Ovary (tissue), 9 donors: ENCODE data around the gene TGM2. TPM values are rescaled to one million over a fixed set of nuclear protein-coding genes. Genes with fewer than 3 reads are reported as not detected.

Source experiments
- DNase-seq, 5 donors: peaks; one replicate each; pipeline ENCODE4 v3.0.0-alpha.2; 2019 to 2020
- H3K27ac ChIP-seq, 2 donors: fragments of 200-600 bp; one replicate each; pipeline versions ENCODE4 v1.5.1 to v1.8.0; 2019 to 2022
- H3K27me3 ChIP-seq: fragments of 200-600 bp; one replicate; pipeline ENCODE4 v1.8.0; 2022
- H3K36me3 ChIP-seq: fragments of 200-600 bp; sonication (generic); one replicate; pipeline ENCODE4 v1.5.1; 2019
- H3K4me1 ChIP-seq: one replicate; pipeline ENCODE4 v1.8.1; 2013; ENCODE audit warnings: mild to moderate bottlenecking, moderate library complexity; ENCODE audit not compliant: insufficient read depth
- H3K4me3 ChIP-seq: fragments of 200-600 bp; sonication (generic); one replicate; pipeline ENCODE4 v1.5.1; 2017
- H3K9me3 ChIP-seq, 2 donors: fragments of 200-600 bp in 1 of 2; sonication (generic) in 1 of 2; one replicate each; pipeline versions ENCODE4 v1.5.1 to v1.8.1; 2013 to 2019; ENCODE audit warnings: mild to moderate bottlenecking in 1 of 2, moderate library complexity in 1 of 2
- CTCF ChIP-seq, 3 donors: fragments of 450-650 bp in 2 of 3; fragments of 200-600 bp in 1 of 3; IDR thresholded peaks; one replicate each; pipeline versions ENCODE4 v1.5.1 to v1.8.0; 2016 to 2022; ENCODE audit warnings: antibody characterized with exemption in 3 of 3, mild to moderate bottlenecking in 1 of 3
- EP300 ChIP-seq: sonication (generic); formaldehyde crosslinking; IDR thresholded peaks from one replicate; pipeline ENCODE4 v1.6.1; 2017; ENCODE audit warnings: antibody characterized with exemption
- POLR2A ChIP-seq: fragments of 450-650 bp; IDR thresholded peaks from one replicate; pipeline ENCODE4 v1.6.1; 2017; ENCODE audit warnings: antibody characterized with exemption, mild to moderate bottlenecking, moderate library complexity
- WGBS, 3 donors: extraction: QIAGEN DNeasy Blood & Tissue Kit in 1 of 3; methylation state at CpG; one replicate each; pipeline versions ENCODE4 v1.1.5 to v1.1.7; 2013 to 2017; 5-methylcytosine and 5-hydroxymethylcytosine counted together
- intact Hi-C, 4 donors: fragments of 100-400 bp; cut with DNase I; formaldehyde crosslinking; loops; one replicate each; pipeline versions ENCODE4 v1.11.0 to v1.15.1; 2022 to 2023
- polyA plus RNA-seq, 2 donors: library from polyadenylated mRNA; stranded (reverse); fragments of 200-250 nt in 1 of 2; fragments of 350-450 nt in 1 of 2; fragmentation: Illumina TruSeq in 1 of 2; extraction: RNeasy Lipid Tissue Mini Kit (QIAGEN cat#74804) in 1 of 2; gene quantifications; one replicate each; pipeline ENCODE4 v1.2.3, GENCODE V29; 2013 to 2014
- total RNA-seq, 7 donors: library from RNA; depleted of rRNA in 2 of 7; stranded (reverse); fragments of >200 nt in 2 of 7; fragmentation: NEBNext Ultra II Directional in 3 of 7; extraction: Animal tissue kit (Norgen Biotek cat#: 25700) in 3 of 7; gene quantifications; one replicate each; pipeline versions ENCODE4 v1.1.0 to v1.2.4, GENCODE V29; 2016 to 2023
- donor health status: DM: no; HTN: no; CAD: no; lungs with moderate emphysema.
- donor health status: DM: no; HTN: no; CAD: no.
- donor health status: Bipolar disorder and iron deficiency.
- donor health status: DM: yes; HTN: yes; CAD: no.
- donor health status: DM: no; HTN: no; CAD: no.
- donor health status: DM: yes; HTN: yes; CAD: no.

The TGM2 gene
- total and polyA plus RNA-seq, 9 donors: 15.0 to 320 (median 52.8) TPM

GRCh38 chr20:38194971-38195504, 30.0 kb upstream of the TGM2 start:
- no peaks in the 10 kb centered on the region for H3K36me3 ChIP-seq
- no peak for DNase-seq
- H3K27ac ChIP-seq: no peak overlapping the region
- no peak for TF ChIP-seq EP300
- no peak for TF ChIP-seq POLR2A
- H3K4me3 ChIP-seq: no peak overlapping the region
- intact Hi-C loops: no loop called here
- WGBS, 3 donors: 68 to 77% (median 71%) methylated on average over 5 of the region's 5 CpGs
- no peaks in the 10 kb centered on the region for H3K9me3 ChIP-seq
- H3K27me3 ChIP-seq: no peaks in the 10 kb centered on the region
- H3K4me1 ChIP-seq: no peaks in the 10 kb centered on the region

GRCh38 chr20:38193586-38194105, 28.6 kb upstream of the TGM2 start:
- H3K4me3 ChIP-seq: no peak overlapping the region
- intact Hi-C loops: no loop called here
- TF ChIP-seq POLR2A: no peak
- no peak for TF ChIP-seq CTCF (IDR thresholded peaks at IDR 0.05)
- no peak for TF ChIP-seq EP300
- no peaks in the 10 kb centered on the region for H3K27me3 ChIP-seq
- no peaks in the 10 kb centered on the region for H3K36me3 ChIP-seq
- H3K27ac ChIP-seq: no peak overlapping the region
- no peaks in the 10 kb centered on the region for H3K9me3 ChIP-seq
- H3K4me1 ChIP-seq: no peaks in the 10 kb centered on the region
- WGBS, 3 donors: 90 to 96% (median 94%) methylated on average over 4 of the region's 4 CpGs
- no peak for DNase-seq

- TF ChIP-seq POLR2A (no peak), EP300 (no peak)
- Histone ChIP-seq H3K36me3 (no peaks in the 10 kb centered on the region), H3K9me3 (no peaks in the 10 kb centered on the region), H3K27ac (no peak overlapping the region), H3K4me3 (no peak overlapping the region), H3K27me3 (no peaks in the 10 kb centered on the region), H3K4me1 (no peaks in the 10 kb centered on the region)
- intact Hi-C loops: no loop called here
- no peak for DNase-seq
- WGBS, 3 donors: 78 to 81% (median 80%) methylated on average over 9 of the region's 9 CpGs
These were observed 27.3 kb upstream of the TGM2 start for GRCh38 chr20:38192323-38192885.

GRCh38 chr20:38191654-38192053, 26.6 kb upstream of the TGM2 start:
- 82% methylated on average over 5 of the region's 5 CpGs for WGBS, 3 donors
- no peaks in the 10 kb centered on the region for H3K27me3 ChIP-seq
- no peak overlapping the region for H3K4me3 ChIP-seq
- H3K9me3 ChIP-seq: no peaks in the 10 kb centered on the region
- no peak for TF ChIP-seq EP300
- no peak for TF ChIP-seq POLR2A
- TF ChIP-seq CTCF (IDR thresholded peaks at IDR 0.05): no peak
- H3K4me1 ChIP-seq: no peaks in the 10 kb centered on the region
- no peak for DNase-seq
- H3K36me3 ChIP-seq: no peaks in the 10 kb centered on the region
- no peak overlapping the region for H3K27ac ChIP-seq
- intact Hi-C loops: no loop called here

- no peak for DNase-seq
- intact Hi-C loops: no loop called here
- H3K9me3 ChIP-seq: no peaks in the 10 kb centered on the region
- no peaks in the 10 kb centered on the region for H3K36me3 ChIP-seq
- TF ChIP-seq CTCF (IDR thresholded peaks at IDR 0.05) (no peak), EP300 (no peak), POLR2A (no peak)
- H3K27ac ChIP-seq: no peak overlapping the region
- 34 to 38% (median 36%) methylated on average over 3 of the region's 3 CpGs for WGBS, 3 donors
- H3K4me3 ChIP-seq: no peak overlapping the region
- H3K4me1 ChIP-seq: no peaks in the 10 kb centered on the region
- H3K27me3 ChIP-seq: no peaks in the 10 kb centered on the region
These were observed 25.9 kb upstream of the TGM2 start for GRCh38 chr20:38190936-38191371.
